Fibroblast of lung (primary cell): ENCODE data around the gene PKNOX2. TPM values are rescaled to one million over a fixed set of nuclear protein-coding genes. Genes with fewer than 3 reads are reported as not detected.

Experiments used
- DNase-seq, 2 donors: peaks; one replicate each; pipeline versions ENCODE4 v3.0.0 to v3.0.0-alpha.2; 2010; ENCODE audit warnings: low read depth in 2 of 2
- H2AFZ ChIP-seq: 2 replicates; pipeline ENCODE4 v1.5.1; 2012; ENCODE audit warnings: low read length, control low read depth, inconsistent platforms
- H3K27ac ChIP-seq: 2 replicates; pipeline ENCODE4 v1.5.1; 2011; ENCODE audit warnings: low read length, control low read depth; ENCODE audit not compliant: insufficient read depth
- H3K27me3 ChIP-seq: 2 replicates; pipeline ENCODE4 v1.5.1; 2011; ENCODE audit warnings: mild to moderate bottlenecking, low read length; ENCODE audit not compliant: control insufficient read depth, insufficient read depth
- H3K36me3 ChIP-seq: 2 replicates; pipeline ENCODE4 v1.5.1; 2011; ENCODE audit warnings: low read length; ENCODE audit not compliant: control insufficient read depth, insufficient read depth
- H3K4me1 ChIP-seq: 2 replicates; pipeline ENCODE4 v1.5.1; 2011; ENCODE audit warnings: low read length; ENCODE audit not compliant: control insufficient read depth, insufficient read depth; ENCODE audit errors: extremely low read depth
- H3K4me2 ChIP-seq: 2 replicates; pipeline ENCODE4 v1.5.1; 2011; ENCODE audit warnings: low read length, control low read depth; ENCODE audit not compliant: insufficient read depth; ENCODE audit errors: extremely low read depth
- H3K4me3 ChIP-seq, 4 experiments: fragments of 200-600 bp in 1 of 4; sonication (generic) in 1 of 4; replicated peaks in 1 of 4; 2 replicates each; pipeline ENCODE4 v1.5.1; 2011 to 2016; ENCODE audit warnings: low read length in 4 of 4, low read depth in 3 of 4, mild to moderate bottlenecking in 3 of 4, control low read depth in 2 of 4, inconsistent platforms in 1 of 4, mixed read lengths in 1 of 4; ENCODE audit not compliant: insufficient read depth in 1 of 4; ENCODE audit errors: control extremely low read depth in 1 of 4
- H3K79me2 ChIP-seq: 2 replicates; pipeline ENCODE4 v1.5.1; 2012; ENCODE audit warnings: mild to moderate bottlenecking, low read length, inconsistent platforms; ENCODE audit not compliant: control insufficient read depth, insufficient read depth
- H3K9ac ChIP-seq: 2 replicates; pipeline ENCODE4 v1.5.1; 2011; ENCODE audit warnings: mild to moderate bottlenecking, low read length, control low read depth; ENCODE audit not compliant: insufficient read depth
- H3K9me3 ChIP-seq: 2 replicates; pipeline ENCODE4 v1.5.1; 2012; ENCODE audit warnings: low read depth, low read length; ENCODE audit not compliant: control insufficient read depth, insufficient read depth
- H4K20me1 ChIP-seq: 2 replicates; pipeline ENCODE4 v1.5.1; 2011; ENCODE audit warnings: low read length; ENCODE audit not compliant: control insufficient read depth, insufficient read depth; ENCODE audit errors: extremely low read depth
- EZH2 ChIP-seq: IDR thresholded peaks from 2 replicates; pipeline ENCODE4 v1.5.1; 2012; ENCODE audit warnings: low read length, control low read depth, mild to moderate bottlenecking; ENCODE audit errors: missing control alignments
- polyA plus RNA-seq, 2 donors: library from polyadenylated mRNA; depleted of rRNA in 1 of 2; stranded (reverse) in 1 of 2; unstranded in 1 of 2; fragments of >200 nt; gene quantifications; 2 replicates each; pipeline ENCODE4 v1.2.1, GENCODE V29; 2011 to 2012; ENCODE audit warnings: missing spikeins in 1 of 2
- total RNA-seq: library from RNA; depleted of rRNA; stranded (reverse); fragments of >200 nt; gene quantifications from 2 replicates; pipeline ENCODE4 v1.2.1, GENCODE V29; 2014
- TF ChIP-seq, protein P1 (sequence below), 2 donors: IDR thresholded peaks in 1 of 2; conservative IDR thresholded peaks in 1 of 2; 1 replicate in 1 of 2; 2 replicates in 1 of 2; pipeline ENCODE4 v1.5.1; 2011 to 2012; ENCODE audit warnings: low read length in 2 of 2, control low read depth in 1 of 2, inconsistent platforms in 1 of 2, low read depth in 1 of 2, mild to moderate bottlenecking in 1 of 2

The PKNOX2 gene
- total and polyA plus RNA-seq, 2 donors (not counting 1 experiment from before 2014, with no cell fraction given) = 0.33 to 2.2 TPM

DNA sequence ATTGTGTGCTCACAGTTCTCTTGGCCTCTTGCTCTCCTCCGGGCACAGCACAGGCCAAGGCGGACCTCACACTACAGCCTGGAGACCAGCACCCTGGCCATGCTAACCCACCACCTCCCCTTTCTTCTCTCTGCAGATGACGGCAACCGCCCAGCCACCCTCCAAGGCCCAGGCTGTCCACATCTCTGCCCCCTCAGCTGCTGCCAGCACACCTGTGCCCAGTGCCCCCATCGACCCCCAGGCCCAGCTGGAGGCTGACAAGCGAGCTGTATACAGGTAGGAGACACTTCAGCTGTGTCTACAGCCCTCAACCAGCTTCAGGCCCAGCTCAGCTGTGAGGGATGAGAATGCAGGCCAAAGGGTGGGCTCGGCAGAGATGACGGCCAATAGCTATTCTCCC, 203.2 kb downstream of the PKNOX2 start:
- Histone ChIP-seq H3K4me2 (no peak overlapping the region), H3K79me2 (no peaks in the 10 kb centered on the region), H3K36me3 (no peaks in the 10 kb centered on the region), H3K9ac (no peak overlapping the region), H3K27me3 (peaks cover 2% of the 10 kb centered on the region), H3K4me1 (peaks cover 3% of the 10 kb centered on the region), H3K4me3 (no peak overlapping the region), H4K20me1 (no peaks in the 10 kb centered on the region), H2AFZ (no peak overlapping the region), H3K9me3 (no peaks in the 10 kb centered on the region), H3K27ac (no peak overlapping the region)
- DNase-seq = no peak
- TF ChIP-seq EZH2 = no peak
- TF ChIP-seq, protein P1, sequence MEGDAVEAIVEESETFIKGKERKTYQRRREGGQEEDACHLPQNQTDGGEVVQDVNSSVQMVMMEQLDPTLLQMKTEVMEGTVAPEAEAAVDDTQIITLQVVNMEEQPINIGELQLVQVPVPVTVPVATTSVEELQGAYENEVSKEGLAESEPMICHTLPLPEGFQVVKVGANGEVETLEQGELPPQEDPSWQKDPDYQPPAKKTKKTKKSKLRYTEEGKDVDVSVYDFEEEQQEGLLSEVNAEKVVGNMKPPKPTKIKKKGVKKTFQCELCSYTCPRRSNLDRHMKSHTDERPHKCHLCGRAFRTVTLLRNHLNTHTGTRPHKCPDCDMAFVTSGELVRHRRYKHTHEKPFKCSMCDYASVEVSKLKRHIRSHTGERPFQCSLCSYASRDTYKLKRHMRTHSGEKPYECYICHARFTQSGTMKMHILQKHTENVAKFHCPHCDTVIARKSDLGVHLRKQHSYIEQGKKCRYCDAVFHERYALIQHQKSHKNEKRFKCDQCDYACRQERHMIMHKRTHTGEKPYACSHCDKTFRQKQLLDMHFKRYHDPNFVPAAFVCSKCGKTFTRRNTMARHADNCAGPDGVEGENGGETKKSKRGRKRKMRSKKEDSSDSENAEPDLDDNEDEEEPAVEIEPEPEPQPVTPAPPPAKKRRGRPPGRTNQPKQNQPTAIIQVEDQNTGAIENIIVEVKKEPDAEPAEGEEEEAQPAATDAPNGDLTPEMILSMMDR (conservative IDR thresholded peaks at IDR 0.05 in 1 of 2, IDR thresholded peaks at IDR 0.05 in 1 of 2; ENCODE audit: low read depth in 1 of 2, low read length in 2 of 2) = no peak

DNA sequence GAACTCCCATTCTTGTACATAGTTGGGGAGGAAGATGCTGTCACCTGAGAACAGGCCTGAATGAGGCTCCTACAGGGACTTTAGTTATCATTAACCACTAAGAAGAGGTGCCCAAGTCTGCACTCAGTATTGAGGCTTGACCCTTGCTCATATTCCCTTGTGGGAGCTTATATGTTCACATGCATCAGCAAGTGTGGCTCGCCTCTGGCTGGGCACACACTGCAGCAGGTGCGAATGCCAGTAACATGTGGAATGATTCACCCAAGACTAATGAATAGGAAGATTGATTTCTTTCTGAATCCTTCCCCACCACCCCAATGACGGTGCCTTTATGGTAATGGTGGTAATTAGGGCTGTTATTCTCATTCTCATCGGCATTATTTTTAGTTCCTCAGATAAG, 204.2 kb downstream of the PKNOX2 start:
- Histone ChIP-seq H2AFZ (no peak overlapping the region), H3K4me3 (no peak overlapping the region), H3K27me3 (peaks cover 5% of the 10 kb centered on the region), H3K4me2 (no peak overlapping the region), H3K4me1 (peaks cover 5% of the 10 kb centered on the region), H3K9me3 (no peaks in the 10 kb centered on the region), H3K9ac (no peak overlapping the region), H3K27ac (no peak overlapping the region), H4K20me1 (no peaks in the 10 kb centered on the region), H3K36me3 (no peaks in the 10 kb centered on the region), H3K79me2 (no peaks in the 10 kb centered on the region)
- TF ChIP-seq, protein P1 (conservative IDR thresholded peaks at IDR 0.05 in 1 of 2, IDR thresholded peaks at IDR 0.05 in 1 of 2; ENCODE audit: low read depth in 1 of 2, low read length in 2 of 2) = no peak
- TF ChIP-seq EZH2 = no peak
- no peak for DNase-seq

DNA sequence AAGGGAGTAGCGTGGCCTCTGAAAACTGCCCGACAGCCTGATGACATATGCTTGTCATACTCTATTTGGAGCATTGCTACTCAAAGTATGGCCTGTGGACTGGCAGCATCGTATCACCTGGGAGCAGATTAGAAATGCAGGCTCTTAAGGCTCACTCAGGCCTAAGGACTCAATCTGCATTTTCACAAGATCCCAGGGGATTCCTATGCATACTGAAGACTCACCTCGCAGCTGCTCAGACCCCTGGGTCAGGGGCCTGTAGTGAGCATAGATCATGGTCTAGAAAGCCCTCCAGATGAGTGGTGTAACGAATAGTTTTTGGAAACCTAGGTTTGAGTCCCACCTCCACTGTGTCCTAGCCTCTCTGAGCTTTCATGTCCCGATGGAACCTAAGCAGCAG, 205.3 kb downstream of the PKNOX2 start:
- Histone ChIP-seq H2AFZ (no peak overlapping the region), H3K9ac (no peak overlapping the region), H3K79me2 (no peaks in the 10 kb centered on the region), H4K20me1 (no peaks in the 10 kb centered on the region), H3K27ac (no peak overlapping the region), H3K27me3 (peaks cover 5% of the 10 kb centered on the region), H3K4me2 (no peak overlapping the region), H3K4me1 (peaks cover 9% of the 10 kb centered on the region), H3K9me3 (no peaks in the 10 kb centered on the region), H3K4me3 (no peak overlapping the region), H3K36me3 (no peaks in the 10 kb centered on the region)
- DNase-seq = no peak
- TF ChIP-seq EZH2 = no peak
- TF ChIP-seq, protein P1 (conservative IDR thresholded peaks at IDR 0.05 in 1 of 2, IDR thresholded peaks at IDR 0.05 in 1 of 2; ENCODE audit: low read depth in 1 of 2, low read length in 2 of 2) = no peak
